Jurkat, Clone E6-1 (cell line): ENCODE data around the gene WTAP.

Experiments used
- DNase-seq: peaks from one replicate; pipeline ENCODE4 v3.0.0-alpha.2; 2011; ENCODE audit warnings: low read depth, low spot score
- H3K4me3 ChIP-seq: 2 replicates; pipeline ENCODE4 v1.5.1; 2011; ENCODE audit warnings: mild to moderate bottlenecking, low read length, control low read depth, moderate library complexity

Gene WTAP

GRCh38 chr6:159754959-159755914, 27.9 kb downstream of the WTAP start:
- H3K4me3 ChIP-seq, result no peak overlapping the region

GRCh38 chr6:159756508-159756907, 29.2 kb downstream of the WTAP start:
- no peak overlapping the region for H3K4me3 ChIP-seq
- no peak for DNase-seq

More at GRCh38 chr6:159754959-159755914, 27.9 kb downstream of the WTAP start:
- no peak for DNase-seq

GRCh38 chr6:159758031-159759001, 31.0 kb downstream of the WTAP start:
- no peak overlapping the region for H3K4me3 ChIP-seq
- DNase-seq, result no peak

DNA sequence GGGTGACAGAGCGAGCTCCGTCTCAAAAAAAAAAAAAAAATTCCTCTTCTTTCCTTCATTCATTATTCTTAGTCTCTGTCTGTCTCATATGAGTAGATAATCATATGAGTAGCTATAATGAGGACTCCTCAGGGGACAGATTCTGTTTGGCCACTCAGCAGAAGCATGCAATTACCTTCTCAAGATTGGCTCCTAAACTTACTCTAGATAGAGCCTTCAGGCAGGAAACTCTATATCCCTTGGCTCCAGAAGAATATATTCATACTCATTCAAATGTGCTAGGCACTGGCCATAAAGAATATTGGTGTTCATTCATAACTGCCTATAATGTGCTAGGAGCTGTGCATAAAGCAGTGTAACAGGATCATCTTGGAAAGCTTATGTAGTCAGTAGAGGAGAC, 32.3 kb downstream of the WTAP start:
- no peak overlapping the region for H3K4me3 ChIP-seq
- no peak for DNase-seq

- no peak for DNase-seq
- peak overlapping the region; percentile 91 for H3K4me3 ChIP-seq
Measured at GRCh38 chr6:159760602-159761057, 33.3 kb downstream of the WTAP start.

- peak overlapping the region; percentile 91 for H3K4me3 ChIP-seq
- no peak for DNase-seq
Measured at GRCh38 chr6:159761129-159761872, 34.0 kb downstream of the WTAP start.

DNA sequence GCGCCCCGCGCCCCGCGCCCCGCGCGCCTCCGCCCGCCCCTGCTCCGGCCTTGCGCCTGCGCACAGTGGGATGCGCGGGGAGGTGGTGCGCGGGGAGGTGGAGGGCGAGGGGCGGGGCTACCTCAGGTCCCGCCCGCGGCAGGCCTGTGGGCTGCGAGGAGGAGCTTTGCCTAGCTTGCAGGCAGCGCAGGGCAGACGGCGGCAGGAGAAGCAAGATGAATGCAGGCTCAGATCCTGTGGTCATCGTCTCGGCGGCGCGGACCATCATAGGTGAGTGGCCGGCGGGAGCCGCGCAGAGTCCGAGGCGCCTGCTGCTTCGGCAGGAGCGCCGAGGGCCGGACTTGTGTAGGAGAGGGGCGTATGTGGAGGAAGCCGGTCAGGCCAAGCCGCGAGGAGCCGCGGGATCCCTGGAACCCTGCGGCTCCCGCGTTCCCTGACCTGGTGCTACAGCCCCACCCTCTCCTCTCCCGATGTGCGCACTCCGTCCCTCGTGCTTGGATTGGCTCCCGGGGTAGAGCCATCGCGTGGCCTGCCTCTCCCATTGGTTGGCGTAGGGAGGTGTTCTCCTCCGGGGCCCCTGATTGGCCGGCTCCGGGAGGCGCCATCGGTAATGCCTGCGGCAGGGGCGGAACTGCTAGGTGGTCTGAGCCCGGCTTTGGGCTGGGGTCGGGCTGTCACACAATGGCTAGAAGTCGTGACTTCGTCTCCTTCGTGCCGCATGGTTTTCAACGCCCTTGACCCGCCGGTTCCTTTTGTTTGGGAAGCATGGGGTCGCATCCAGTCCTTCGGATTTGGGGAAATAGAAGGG, 34.8 kb downstream of the WTAP start, which contains the start of gene ACAT2:
Gene ACAT2 (plus strand): TSS at position 173 of the 808 bp plus-strand sequence. CDS start 43 bp downstream, at position 216.
- H3K4me3 ChIP-seq, result peak within 1 kb of the TSS; percentile 91
- peak; percentile 94 for DNase-seq

DNA sequence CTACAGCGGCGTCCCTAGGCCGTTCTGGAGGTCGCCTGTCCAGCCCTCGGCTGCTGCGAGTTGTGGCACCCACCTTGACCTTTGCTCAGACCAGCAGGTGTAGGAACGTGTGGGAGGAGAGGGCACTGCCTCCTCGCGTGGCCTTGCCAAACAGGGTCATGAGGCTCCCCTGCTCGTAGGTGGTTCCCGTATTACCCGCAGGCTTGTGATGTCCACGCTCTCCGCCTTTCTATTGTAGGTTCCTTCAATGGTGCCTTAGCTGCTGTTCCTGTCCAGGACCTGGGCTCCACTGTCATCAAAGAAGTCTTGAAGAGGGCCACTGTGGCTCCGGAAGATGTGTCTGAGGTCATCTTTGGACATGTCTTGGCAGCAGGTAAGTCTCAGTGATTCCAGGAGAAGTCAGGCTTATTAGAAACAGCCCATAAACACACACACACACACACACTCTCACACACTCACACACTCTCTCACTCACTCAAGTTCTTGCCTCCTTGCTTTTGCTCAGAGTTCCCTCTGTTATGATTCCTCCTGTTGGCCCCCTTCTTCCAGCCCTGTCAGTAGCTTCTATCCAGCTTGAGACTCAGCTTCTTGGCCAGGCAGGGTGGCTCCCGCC, 35.5 kb downstream of the WTAP start:
- peak overlapping the region; percentile 91 for H3K4me3 ChIP-seq
- no peak for DNase-seq

- no peak for DNase-seq
- no peak overlapping the region for H3K4me3 ChIP-seq
Measured at GRCh38 chr6:159766906-159767305, 39.6 kb downstream of the WTAP start.

DNA sequence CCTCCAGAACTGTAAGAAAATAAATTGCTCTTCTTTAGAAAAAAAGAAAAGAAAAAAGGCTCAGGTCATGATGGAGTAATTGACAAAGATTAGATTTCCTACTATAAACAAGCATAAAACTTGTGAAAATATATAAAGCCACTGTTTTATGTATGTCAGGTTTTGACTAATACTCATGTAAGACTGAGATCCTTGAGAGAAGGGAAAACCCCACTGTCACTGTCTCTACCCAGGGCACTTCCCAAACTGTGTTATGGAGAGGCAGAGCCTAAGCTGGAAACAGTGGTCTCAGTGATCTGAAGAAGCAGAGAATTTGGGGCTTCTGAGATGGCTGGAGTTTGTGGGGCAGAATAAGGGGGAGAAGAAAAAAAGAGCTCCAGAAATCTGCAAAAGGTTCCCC, 42.2 kb downstream of the WTAP start:
- H3K4me3 ChIP-seq, result no peak overlapping the region
- DNase-seq, result no peak

- H3K4me3 ChIP-seq, result no peak overlapping the region
- no peak for DNase-seq
Measured at GRCh38 chr6:159772196-159772595, 44.9 kb downstream of the WTAP start.

- H3K4me3 ChIP-seq, result no peak overlapping the region
- no peak for DNase-seq
Measured at GRCh38 chr6:159777240-159777904, 50.1 kb downstream of the WTAP start.

GRCh38 chr6:159778131-159778530, 50.8 kb downstream of the WTAP start:
- H3K4me3 ChIP-seq, result no peak overlapping the region
- DNase-seq, result no peak

DNA sequence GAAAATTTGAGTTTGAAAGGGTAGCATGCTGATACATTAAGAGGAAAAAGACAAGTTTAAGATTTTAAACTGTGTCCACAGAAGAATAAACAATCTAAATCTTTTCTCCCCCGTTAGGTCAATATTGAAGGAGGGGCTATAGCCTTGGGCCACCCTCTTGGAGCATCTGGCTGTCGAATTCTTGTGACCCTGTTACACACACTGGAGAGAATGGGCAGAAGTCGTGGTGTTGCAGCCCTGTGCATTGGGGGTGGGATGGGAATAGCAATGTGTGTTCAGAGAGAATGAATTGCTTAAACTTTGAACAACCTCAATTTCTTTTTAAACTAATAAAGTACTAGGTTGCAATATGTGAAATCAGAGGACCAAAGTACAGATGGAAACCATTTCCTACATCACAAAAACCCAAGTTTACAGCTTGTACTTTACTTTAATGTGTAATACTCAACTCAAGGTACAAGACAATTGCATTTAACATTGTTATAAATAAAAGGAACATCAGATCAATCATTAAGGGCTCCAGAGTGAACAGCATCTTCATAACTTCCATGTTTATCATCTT, 51.3 kb downstream of the WTAP start:
- no peak for DNase-seq
- H3K4me3 ChIP-seq, result no peak overlapping the region

GRCh38 chr6:159788276-159788675, 61.0 kb downstream of the WTAP start:
- DNase-seq, result no peak
- H3K4me3 ChIP-seq, result peak overlapping the region; percentile 98

DNA sequence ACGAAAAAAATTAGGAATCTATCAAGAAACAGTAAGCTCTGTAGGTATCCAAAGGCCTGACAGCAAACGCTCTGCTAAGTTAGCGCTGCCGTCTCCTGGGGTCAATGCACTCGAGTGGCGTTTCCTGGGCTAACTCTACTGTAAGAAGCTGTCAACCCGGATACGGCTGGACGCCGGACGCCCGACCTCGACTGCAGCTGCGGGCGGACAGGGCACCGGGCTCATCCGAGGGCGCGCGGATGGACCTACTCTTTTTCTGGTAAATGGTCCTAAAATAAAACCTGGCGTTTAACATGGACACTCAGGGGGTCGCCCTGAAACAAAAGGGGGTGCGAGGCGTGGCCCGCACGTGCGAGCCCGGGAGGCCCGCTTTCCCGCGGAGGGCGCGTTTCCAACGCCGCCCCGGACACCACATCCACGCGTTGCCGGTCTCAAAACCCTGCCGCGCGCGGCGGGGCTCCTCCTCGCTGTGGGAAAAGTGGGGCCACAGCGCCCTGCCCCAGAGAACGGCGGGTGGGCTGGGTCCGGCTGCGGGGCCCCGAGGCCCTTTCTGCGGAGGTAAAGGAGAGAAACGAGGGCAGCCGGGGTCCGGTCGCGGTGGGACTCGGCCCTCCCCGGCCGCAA, 61.6 kb downstream of the WTAP start:
- no peak for DNase-seq
- H3K4me3 ChIP-seq, result peak overlapping the region; percentile 98
